ENCODE data around the gene CACNA2D3. TPM values are rescaled to one million over a fixed set of nuclear protein-coding genes. Genes with fewer than 3 reads are reported as not detected.

CACNA2D3 gene
- total and polyA plus RNA-seq, 4 donors: 0.06 to 0.37 (median 0.08) TPM; not detected in 1

DNA sequence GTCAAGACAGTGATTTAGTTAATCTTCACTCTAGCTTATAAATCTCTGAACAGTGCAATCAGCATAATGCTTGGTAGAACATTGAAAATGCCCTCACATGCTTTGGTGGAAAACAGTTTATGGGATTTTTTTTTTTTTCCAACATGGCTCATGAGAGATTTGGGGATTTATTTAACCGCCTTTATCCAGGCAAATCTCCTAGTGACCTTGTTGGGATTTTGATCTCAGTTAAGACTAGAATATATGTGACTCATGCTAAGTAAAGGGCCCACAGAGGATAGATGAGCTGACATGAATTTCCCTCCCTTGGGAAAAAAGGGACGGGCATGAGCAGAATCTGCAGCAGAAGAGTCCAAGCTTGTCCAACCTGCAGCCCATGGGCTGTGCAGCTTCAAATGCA, 786.8 kb downstream of the CACNA2D3 start:
- WGBS: 88% methylated on average over 2 of the region's 2 CpGs
- no peaks in the 10 kb centered on the region for H3K36me3 ChIP-seq (ENCODE audit: control insufficient read depth in 4 of 4, insufficient read depth in 3 of 4, low read depth in 1 of 4, low read length in 3 of 4)
- TF ChIP-seq EGR1 (IDR thresholded peaks at IDR 0.05; ENCODE audit: low read depth in 2 of 2) (no peak), RAD21 (IDR thresholded peaks at IDR 0.05) (no peak), HNF4A (conservative IDR thresholded peaks at IDR 0.05) (no peak), GABPA (IDR thresholded peaks at IDR 0.05 in 1 of 2, conservative IDR thresholded peaks at IDR 0.05 in 1 of 2) (no peak), TAF1 (conservative IDR thresholded peaks at IDR 0.05) (no peak), SP1 (IDR thresholded peaks at IDR 0.05) (no peak), FOXA2 (IDR thresholded peaks at IDR 0.05) (no peak), JUND (IDR thresholded peaks at IDR 0.05) (no peak), HNF4G (IDR thresholded peaks at IDR 0.05) (no peak), NR2F2 (IDR thresholded peaks at IDR 0.05) (no peak), YY1 (IDR thresholded peaks at IDR 0.05) (no peak)
- TF ChIP-seq, protein P1, sequence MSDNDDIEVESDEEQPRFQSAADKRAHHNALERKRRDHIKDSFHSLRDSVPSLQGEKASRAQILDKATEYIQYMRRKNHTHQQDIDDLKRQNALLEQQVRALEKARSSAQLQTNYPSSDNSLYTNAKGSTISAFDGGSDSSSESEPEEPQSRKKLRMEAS (IDR thresholded peaks at IDR 0.05): no peak
- TF ChIP-seq, protein P2, sequence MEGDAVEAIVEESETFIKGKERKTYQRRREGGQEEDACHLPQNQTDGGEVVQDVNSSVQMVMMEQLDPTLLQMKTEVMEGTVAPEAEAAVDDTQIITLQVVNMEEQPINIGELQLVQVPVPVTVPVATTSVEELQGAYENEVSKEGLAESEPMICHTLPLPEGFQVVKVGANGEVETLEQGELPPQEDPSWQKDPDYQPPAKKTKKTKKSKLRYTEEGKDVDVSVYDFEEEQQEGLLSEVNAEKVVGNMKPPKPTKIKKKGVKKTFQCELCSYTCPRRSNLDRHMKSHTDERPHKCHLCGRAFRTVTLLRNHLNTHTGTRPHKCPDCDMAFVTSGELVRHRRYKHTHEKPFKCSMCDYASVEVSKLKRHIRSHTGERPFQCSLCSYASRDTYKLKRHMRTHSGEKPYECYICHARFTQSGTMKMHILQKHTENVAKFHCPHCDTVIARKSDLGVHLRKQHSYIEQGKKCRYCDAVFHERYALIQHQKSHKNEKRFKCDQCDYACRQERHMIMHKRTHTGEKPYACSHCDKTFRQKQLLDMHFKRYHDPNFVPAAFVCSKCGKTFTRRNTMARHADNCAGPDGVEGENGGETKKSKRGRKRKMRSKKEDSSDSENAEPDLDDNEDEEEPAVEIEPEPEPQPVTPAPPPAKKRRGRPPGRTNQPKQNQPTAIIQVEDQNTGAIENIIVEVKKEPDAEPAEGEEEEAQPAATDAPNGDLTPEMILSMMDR (IDR thresholded peaks at IDR 0.05; ENCODE audit: low read depth, low read length, missing input control): no peak
- TF ChIP-seq, protein P3, sequence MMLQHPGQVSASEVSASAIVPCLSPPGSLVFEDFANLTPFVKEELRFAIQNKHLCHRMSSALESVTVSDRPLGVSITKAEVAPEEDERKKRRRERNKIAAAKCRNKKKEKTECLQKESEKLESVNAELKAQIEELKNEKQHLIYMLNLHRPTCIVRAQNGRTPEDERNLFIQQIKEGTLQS (IDR thresholded peaks at IDR 0.05): no peak
- TF ChIP-seq, protein P4, sequence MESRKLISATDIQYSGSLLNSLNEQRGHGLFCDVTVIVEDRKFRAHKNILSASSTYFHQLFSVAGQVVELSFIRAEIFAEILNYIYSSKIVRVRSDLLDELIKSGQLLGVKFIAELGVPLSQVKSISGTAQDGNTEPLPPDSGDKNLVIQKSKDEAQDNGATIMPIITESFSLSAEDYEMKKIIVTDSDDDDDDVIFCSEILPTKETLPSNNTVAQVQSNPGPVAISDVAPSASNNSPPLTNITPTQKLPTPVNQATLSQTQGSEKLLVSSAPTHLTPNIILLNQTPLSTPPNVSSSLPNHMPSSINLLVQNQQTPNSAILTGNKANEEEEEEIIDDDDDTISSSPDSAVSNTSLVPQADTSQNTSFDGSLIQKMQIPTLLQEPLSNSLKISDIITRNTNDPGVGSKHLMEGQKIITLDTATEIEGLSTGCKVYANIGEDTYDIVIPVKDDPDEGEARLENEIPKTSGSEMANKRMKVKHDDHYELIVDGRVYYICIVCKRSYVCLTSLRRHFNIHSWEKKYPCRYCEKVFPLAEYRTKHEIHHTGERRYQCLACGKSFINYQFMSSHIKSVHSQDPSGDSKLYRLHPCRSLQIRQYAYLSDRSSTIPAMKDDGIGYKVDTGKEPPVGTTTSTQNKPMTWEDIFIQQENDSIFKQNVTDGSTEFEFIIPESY (IDR thresholded peaks at IDR 0.05): no peak
- TF ChIP-seq, protein P5, sequence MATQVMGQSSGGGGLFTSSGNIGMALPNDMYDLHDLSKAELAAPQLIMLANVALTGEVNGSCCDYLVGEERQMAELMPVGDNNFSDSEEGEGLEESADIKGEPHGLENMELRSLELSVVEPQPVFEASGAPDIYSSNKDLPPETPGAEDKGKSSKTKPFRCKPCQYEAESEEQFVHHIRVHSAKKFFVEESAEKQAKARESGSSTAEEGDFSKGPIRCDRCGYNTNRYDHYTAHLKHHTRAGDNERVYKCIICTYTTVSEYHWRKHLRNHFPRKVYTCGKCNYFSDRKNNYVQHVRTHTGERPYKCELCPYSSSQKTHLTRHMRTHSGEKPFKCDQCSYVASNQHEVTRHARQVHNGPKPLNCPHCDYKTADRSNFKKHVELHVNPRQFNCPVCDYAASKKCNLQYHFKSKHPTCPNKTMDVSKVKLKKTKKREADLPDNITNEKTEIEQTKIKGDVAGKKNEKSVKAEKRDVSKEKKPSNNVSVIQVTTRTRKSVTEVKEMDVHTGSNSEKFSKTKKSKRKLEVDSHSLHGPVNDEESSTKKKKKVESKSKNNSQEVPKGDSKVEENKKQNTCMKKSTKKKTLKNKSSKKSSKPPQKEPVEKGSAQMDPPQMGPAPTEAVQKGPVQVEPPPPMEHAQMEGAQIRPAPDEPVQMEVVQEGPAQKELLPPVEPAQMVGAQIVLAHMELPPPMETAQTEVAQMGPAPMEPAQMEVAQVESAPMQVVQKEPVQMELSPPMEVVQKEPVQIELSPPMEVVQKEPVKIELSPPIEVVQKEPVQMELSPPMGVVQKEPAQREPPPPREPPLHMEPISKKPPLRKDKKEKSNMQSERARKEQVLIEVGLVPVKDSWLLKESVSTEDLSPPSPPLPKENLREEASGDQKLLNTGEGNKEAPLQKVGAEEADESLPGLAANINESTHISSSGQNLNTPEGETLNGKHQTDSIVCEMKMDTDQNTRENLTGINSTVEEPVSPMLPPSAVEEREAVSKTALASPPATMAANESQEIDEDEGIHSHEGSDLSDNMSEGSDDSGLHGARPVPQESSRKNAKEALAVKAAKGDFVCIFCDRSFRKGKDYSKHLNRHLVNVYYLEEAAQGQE (IDR thresholded peaks at IDR 0.05): no peak

DNA sequence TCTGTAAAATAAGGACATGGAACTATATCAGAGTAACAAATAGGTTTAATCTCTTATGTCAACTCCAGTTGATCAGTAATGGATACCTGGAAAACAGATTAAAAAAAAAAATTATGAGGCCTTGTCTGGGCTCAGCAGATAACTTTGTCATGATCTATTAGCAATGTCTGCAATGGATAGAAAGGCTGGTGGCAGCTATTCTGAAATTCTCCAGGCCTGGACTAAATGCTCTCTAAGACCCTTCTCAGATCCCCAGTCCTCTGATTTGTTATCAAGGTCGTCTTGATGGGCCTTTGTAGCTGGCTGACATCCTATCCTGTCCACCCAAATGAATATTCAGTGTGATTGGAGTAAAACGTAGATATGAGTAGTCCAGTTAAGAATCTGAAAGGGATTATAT, 791.8 kb downstream of the CACNA2D3 start:
- whole genome bisulfite sequencing: 50% methylated on average over 2 of the region's 2 CpGs
- Histone ChIP-seq H3K4me1 (ENCODE audit: control insufficient read depth in 4 of 4, insufficient read depth in 4 of 4, low read length in 3 of 4) (no peaks in the 10 kb centered on the region), H3K27ac (ENCODE audit: low read depth in 1 of 2, low read length in 2 of 2) (no peak overlapping the region), H3K27me3 (ENCODE audit: control insufficient read depth in 4 of 4, insufficient read depth in 4 of 4, low read length in 3 of 4) (no peaks in the 10 kb centered on the region), H3K36me3 (ENCODE audit: control insufficient read depth in 4 of 4, insufficient read depth in 3 of 4, low read depth in 1 of 4, low read length in 3 of 4) (no peaks in the 10 kb centered on the region), H3K4me3 (ENCODE audit: low read depth in 1 of 3, low read length in 3 of 3) (no peak overlapping the region), H3K9ac (ENCODE audit: low read depth in 1 of 2, low read length in 2 of 2) (no peak overlapping the region), H3K9me3 (ENCODE audit: control insufficient read depth in 4 of 4, low read length in 3 of 4) (peaks cover 0 to 3% (median 0%) of the 10 kb centered on the region in 4 donors)
- TF ChIP-seq HNF4G (IDR thresholded peaks at IDR 0.05) (no peak), RAD21 (IDR thresholded peaks at IDR 0.05) (no peak), FOXA2 (IDR thresholded peaks at IDR 0.05) (no peak), EGR1 (IDR thresholded peaks at IDR 0.05; ENCODE audit: low read depth in 2 of 2) (no peak), SP1 (IDR thresholded peaks at IDR 0.05) (no peak), GABPA (IDR thresholded peaks at IDR 0.05 in 1 of 2, conservative IDR thresholded peaks at IDR 0.05 in 1 of 2) (no peak), RXRA (IDR thresholded peaks at IDR 0.05) (no peak), YY1 (IDR thresholded peaks at IDR 0.05) (no peak), FOXA1 (IDR thresholded peaks at IDR 0.05) (no peak)
- TF ChIP-seq, protein P5 (IDR thresholded peaks at IDR 0.05): no peak
- TF ChIP-seq, protein P4 (IDR thresholded peaks at IDR 0.05): no peak
- no peak for DNase-seq (ENCODE audit: low spot score)

More for the DNA sequence above, 786.8 kb downstream of the CACNA2D3 start:
- Histone ChIP-seq H3K4me3 (ENCODE audit: low read depth in 1 of 3, low read length in 3 of 3) (no peak overlapping the region), H3K27ac (ENCODE audit: low read depth in 1 of 2, low read length in 2 of 2) (no peak overlapping the region), H3K27me3 (ENCODE audit: control insufficient read depth in 4 of 4, insufficient read depth in 4 of 4, low read length in 3 of 4) (no peaks in the 10 kb centered on the region), H3K9me3 (ENCODE audit: control insufficient read depth in 4 of 4, low read length in 3 of 4) (peaks cover 0 to 3% (median 0%) of the 10 kb centered on the region in 4 donors), H3K9ac (ENCODE audit: low read depth in 1 of 2, low read length in 2 of 2) (no peak overlapping the region), H3K4me1 (ENCODE audit: control insufficient read depth in 4 of 4, insufficient read depth in 4 of 4, low read length in 3 of 4) (no peaks in the 10 kb centered on the region)
- no peak for DNase-seq (ENCODE audit: low spot score)
